HG03460 (cell line): ENCODE data around the gene NCOA1.
"Not testable (repeated sequence)": the region's sequence is repeated elsewhere in the genome, so short reads cannot be mapped to it uniquely, and the experiment has no call there.

Experiments
- ATAC-seq: cut with Tn5 transposase; IDR thresholded peaks from one replicate; pipeline ENCODE4 v1.9.1; 2021; ENCODE audit not compliant: unreplicated experiment

NCOA1 gene

GRCh38 chr2:24474053-24474452 is 17.0 kb upstream of the NCOA1 start:
- no peak for ATAC-seq

GRCh38 chr2:24477229-24477628 is 13.8 kb upstream of the NCOA1 start:
- no peak for ATAC-seq

GRCh38 chr2:24478243-24478642 is 12.8 kb upstream of the NCOA1 start:
- no peak for ATAC-seq

- ATAC-seq = no peak
Observed at GRCh38 chr2:24480245-24480644, 10.8 kb upstream of the NCOA1 start.

GRCh38 chr2:24482251-24482971 is 8.6 kb upstream of the NCOA1 start:
- ATAC-seq = no peak

GRCh38 chr2:24482972-24483300 is 8.1 kb upstream of the NCOA1 start:
- ATAC-seq = no peak

- not testable (repeated sequence) for ATAC-seq
Observed at GRCh38 chr2:24484677-24485076, 6.4 kb upstream of the NCOA1 start.

- ATAC-seq = no peak
Observed at GRCh38 chr2:24485197-24485596, 5.9 kb upstream of the NCOA1 start.

- ATAC-seq = no peak
Observed at GRCh38 chr2:24486636-24487205, 4.3 kb upstream of the NCOA1 start.

- ATAC-seq = no peak
Observed at GRCh38 chr2:24489465-24490180, 1.4 kb upstream of the NCOA1 start.

GRCh38 chr2:24490181-24490689 is 819 bp upstream of the NCOA1 start:
- ATAC-seq = no peak

GRCh38 chr2:24491542-24492420 is 727 bp downstream of the NCOA1 start:
- ATAC-seq = peak; percentile 36

- ATAC-seq = no peak
Observed at GRCh38 chr2:24492421-24493279, 1.6 kb downstream of the NCOA1 start.

GRCh38 chr2:24493713-24494112 is 2.7 kb downstream of the NCOA1 start:
- ATAC-seq = no peak

- no peak for ATAC-seq
Observed at GRCh38 chr2:24494410-24494809, 3.4 kb downstream of the NCOA1 start.

- ATAC-seq = no peak
Observed at GRCh38 chr2:24495451-24495850, 4.4 kb downstream of the NCOA1 start.

GRCh38 chr2:24496959-24497358 is 5.9 kb downstream of the NCOA1 start:
- no peak for ATAC-seq

- no peak for ATAC-seq
Observed at GRCh38 chr2:24497685-24498084, 6.6 kb downstream of the NCOA1 start.

GRCh38 chr2:24498121-24498520 is 7.1 kb downstream of the NCOA1 start:
- ATAC-seq = no peak

- no peak for ATAC-seq
Observed at GRCh38 chr2:24501813-24502212, 10.8 kb downstream of the NCOA1 start.
